ENCODE data around the gene NPDC1.
"Not testable (repeated sequence)": the region's sequence is repeated elsewhere in the genome, so short reads cannot be mapped to it uniquely, and the experiment has no call there.

NPDC1 gene

GRCh38 chr9:137074657-137075274, 28.8 kb upstream of the NPDC1 start:
- DNase-seq: no peak

DNA sequence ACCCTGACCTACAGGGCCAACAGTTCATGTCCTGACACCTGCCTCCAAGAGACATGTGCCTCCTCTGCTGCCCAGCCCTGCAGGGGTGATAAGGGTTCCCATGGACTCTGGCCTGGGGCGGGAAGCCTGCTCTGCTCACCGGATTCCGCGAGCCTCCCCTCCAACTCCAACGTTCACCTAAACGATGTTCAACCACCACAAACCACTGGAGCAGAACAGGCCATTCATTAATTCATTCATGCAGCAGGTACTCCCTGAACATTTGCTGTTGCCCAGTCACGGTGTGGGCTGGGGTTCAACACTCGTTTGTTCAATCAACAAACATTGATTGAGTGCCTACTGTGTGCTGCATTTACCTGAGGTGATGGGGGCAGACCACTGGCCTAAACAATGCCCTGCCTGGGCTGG, 28.0 kb upstream of the NPDC1 start:
- no peak for DNase-seq

GRCh38 chr9:137071282-137071681, 25.3 kb upstream of the NPDC1 start:
- DNase-seq: no peak

DNA sequence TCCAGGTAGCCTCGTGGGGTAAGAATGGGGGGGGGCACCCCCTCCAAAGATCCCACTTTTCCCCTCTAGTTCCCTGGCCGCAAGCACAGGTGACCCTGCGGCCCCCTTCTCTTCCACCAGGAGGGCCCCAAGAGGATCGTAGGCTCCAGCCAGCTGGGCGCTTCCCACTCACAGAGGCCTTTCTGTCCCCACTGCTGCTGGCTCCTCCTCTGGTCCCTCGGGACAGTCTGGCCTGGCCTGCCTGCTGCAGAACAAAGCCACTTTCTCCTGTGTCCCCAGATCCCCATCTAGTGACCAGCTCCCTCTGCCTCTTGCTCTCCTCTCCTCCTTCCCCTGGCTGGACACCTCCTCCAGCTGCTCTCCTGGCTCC, 24.9 kb upstream of the NPDC1 start:
- no peak for DNase-seq

- DNase-seq: peak; percentile 81 to 87
Measured at GRCh38 chr9:137070201-137070905, 24.4 kb upstream of the NPDC1 start, which contains the start of gene SAPCD2. Gene SAPCD2, minus strand, starts transcription at chr9:137070557. Its CDS starts 97 bp downstream, at chr9:137070460.

DNA sequence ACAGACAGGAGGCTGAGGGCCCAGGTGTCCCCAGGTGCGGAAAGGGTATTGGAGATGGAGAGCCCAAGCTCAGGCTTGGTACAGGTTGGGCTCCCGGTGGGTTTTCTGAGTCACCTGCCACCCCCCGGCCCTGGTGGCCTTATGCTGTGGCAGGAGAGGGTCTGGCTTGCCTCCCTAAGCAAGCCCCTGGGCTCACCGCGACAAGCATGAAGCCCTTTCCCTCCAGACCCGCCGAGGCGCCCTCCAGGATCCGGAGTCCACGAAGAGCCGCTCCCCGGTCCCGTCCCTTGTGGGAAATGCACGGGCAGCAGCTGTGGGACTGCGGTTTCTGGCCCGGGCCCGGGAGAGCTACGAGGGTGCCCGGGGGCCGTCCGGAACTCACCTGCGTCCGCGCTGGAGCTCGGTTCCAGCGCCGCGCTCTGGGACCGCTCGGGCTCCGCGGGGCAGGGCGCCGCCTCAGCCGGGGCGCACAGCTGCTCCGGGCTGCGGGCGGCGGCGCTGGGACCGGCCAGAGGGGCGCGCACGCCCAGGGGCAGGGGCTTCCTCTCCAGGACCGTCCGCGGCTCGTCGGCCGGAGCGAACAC, 23.6 kb upstream of the NPDC1 start:
- no peak for DNase-seq

- no peak for DNase-seq
Measured at GRCh38 chr9:137068539-137069507, 22.8 kb upstream of the NPDC1 start.

GRCh38 chr9:137067860-137068538, 22.0 kb upstream of the NPDC1 start:
- DNase-seq: peak; percentile 85 to 88

- no peak for DNase-seq
Measured at GRCh38 chr9:137066096-137066861, 20.3 kb upstream of the NPDC1 start.

GRCh38 chr9:137065336-137065967, 19.5 kb upstream of the NPDC1 start:
- no peak for DNase-seq

DNA sequence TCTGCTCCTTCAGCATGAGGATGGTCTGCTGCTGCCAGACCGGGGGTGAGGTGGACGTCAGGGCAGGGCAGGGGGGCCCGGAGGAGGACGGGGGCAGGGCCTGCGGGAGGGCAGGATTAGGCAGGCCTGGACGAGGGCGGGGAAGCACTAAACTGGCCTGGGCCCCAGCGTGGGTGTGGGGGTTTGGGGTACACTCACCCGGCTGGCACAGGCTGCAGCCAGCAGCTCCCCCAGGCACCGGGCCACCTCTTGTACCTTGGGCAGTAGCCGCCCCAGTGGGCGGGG, 18.8 kb upstream of the NPDC1 start:
- DNase-seq: no peak

DNA sequence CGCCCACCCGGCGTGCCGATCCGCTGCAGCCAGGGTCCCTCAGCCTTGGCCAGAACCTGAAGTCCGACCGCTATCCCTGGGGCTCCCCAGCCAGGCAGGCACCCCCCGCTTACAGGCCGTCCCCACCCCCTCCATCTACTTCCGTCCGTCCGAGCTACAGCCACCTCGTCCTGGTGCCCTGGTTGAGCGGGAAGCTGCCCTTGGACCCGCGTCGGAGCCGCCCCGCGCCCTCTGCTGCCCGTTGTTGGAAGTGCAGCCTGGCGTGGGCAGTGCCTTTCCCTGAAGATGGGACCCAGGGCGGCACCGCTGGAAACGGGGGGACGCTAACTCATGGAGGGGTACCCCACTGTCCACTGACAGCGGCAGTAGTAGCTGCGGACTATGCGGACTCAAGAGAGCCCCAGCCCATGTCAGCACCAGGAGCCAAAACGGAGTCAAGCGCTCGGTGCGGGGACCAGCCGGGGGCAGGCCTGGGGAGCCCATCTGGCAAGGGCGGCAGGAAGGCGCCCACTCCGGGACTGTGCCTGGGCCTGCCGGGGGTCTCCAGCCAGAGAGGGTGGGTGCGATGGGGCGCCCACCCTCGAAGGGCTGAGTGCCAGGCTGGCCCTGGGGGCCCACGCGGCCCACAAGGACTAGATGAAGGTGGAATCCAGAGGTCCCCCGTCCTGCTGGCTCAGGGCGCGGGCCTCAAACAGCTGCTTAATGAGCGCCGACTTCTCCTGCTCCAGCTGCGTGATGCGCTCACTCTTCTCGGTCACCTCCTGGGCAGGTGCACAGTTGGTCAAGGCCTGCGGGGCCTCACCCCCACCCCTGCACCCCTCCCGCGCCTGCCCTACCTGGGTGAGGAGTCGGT, 18.3 kb upstream of the NPDC1 start:
- peak; percentile 76 to 78 for DNase-seq

DNA sequence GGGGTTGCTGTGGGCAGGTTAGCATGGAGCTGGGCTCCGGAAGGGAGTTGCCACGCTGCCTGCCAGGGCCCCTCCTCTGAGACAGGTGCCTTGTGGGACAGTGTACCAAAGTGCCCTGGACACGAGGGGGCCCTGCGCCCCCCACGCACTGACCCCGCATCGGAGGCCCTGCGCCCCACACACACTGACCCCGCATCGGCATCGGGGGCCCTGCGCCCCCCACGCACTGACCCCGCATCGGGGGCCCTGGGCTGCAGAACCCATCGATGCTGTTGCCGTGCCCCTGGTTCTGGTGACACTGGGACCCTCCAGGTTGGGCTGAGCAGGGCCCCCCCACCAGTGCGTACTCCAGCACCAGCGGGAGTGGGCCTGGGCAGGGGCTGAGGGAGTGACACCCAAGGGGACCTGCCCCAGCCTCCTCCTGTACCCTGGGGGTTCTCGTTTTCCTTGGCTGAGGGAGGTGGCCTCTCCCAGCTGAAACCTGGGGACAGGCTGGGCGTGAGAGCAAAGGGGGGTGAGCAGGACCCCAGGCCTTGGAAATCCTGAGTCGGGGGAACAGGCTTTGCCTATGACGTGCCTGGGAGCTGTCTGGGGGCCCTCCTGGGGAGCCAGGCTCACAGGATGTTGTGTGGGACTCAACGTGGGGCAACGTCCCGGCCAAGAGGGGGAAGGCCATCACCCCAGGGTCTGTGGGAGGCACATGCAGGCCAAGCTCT, 17.5 kb upstream of the NPDC1 start:
- DNase-seq: no peak

GRCh38 chr9:137062798-137063197, 16.8 kb upstream of the NPDC1 start:
- not testable (repeated sequence) for DNase-seq

DNA sequence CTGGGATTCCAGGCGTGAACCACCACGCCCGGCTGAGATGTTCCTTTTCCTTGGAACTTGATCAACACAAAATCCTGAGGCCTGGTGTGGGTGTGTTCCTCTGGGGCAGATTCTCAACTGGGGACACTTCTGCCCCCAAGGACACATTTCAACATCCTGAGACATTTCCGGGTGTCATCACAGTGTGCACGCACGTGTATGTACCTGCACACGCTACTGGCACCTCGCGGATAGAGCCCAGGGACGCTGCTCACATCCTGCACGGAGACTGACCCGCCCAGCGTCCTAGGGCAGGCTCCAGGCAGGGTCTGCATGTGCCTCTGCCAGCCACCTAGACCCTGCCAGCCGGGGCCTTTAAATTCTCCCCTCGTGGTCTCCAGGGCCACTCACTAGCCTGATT, 16.4 kb upstream of the NPDC1 start:
- no peak for DNase-seq

GRCh38 chr9:137058521-137059234, 12.7 kb upstream of the NPDC1 start:
- DNase-seq: no peak

DNA sequence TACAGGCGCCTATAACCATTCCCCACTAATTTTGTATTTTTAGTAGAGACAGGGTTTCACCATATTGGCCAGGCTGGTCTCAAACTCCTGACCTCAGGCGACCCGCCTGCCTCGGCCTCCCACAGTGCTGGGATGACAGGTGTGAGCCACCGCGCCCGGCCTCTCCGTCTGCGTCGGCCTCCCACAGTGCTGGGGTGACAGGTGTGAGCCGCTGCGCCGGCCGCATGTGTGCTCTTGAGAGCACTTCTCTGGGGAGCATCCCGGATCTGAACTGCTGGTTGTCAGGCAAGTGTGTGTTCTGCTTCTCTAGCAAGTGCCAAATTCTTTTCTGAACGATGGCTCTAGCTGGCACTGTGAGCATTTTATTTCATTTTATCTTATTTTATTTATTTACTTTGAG, 11.6 kb upstream of the NPDC1 start:
- DNase-seq: no peak

DNA sequence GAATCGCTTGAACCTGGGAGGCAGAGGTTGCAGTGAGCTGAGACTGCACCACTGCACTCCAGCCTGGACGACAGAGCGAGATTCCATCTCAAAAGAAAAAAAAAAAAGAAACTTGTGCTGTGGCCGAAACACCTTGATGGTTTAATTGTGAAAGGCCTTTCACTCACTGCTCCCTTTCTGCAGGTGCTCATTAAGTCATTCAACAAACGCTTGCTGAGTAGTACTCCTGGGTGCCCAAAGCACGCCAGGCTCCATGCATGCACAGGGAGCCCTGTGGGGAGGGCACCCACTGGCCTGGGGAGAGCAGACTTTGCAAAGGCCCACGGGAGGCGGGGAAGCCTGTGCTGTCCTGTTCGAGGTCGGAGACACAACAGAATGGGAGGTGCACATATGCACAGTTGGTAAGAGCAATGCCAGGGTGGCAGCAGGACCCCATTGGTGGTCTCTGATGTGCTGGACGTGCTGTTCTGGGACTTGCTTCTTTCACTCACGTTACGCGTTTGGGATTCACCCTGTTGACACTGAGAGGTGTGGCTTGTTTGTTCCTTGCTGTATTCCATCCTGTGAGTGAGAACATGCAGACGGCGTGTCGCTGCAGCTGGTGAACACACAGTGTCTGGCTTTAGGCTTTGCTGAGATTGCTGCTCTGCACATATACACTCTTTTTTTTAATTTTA, 10.9 kb upstream of the NPDC1 start:
- DNase-seq: no peak

All from activated CD4-positive, alpha-beta T cell treated with anti-CD3 and anti-CD28 coated beads, Interleukin-2, amount 50 U/mL, for 48 hours (primary cell).